ENCODE measurements around the gene ZFAND2B.

DNA sequence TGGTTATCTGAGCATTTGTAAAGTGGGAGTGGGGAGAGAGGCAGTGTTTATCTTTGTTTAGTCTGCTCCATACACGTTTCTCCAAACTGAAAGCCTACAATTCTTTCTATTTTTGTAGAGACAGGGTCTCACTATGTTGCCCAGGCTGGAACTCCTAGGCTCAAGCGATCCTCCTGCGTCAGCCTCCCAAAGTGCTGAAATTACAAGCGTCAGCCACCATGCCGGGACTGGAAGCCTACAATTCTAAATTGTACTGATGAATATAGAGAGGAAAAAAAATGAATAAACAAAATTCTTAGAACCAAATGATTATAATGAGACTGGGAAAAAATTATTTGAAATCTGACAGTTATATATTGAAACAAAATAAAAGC is 1.4 kb upstream of the ZFAND2B start:
- TF ChIP-seq MXI1 (conservative IDR thresholded peaks at IDR 0.05; ENCODE audit: poor library complexity, severe bottlenecking), result no peak
- TF ChIP-seq, protein P1, sequence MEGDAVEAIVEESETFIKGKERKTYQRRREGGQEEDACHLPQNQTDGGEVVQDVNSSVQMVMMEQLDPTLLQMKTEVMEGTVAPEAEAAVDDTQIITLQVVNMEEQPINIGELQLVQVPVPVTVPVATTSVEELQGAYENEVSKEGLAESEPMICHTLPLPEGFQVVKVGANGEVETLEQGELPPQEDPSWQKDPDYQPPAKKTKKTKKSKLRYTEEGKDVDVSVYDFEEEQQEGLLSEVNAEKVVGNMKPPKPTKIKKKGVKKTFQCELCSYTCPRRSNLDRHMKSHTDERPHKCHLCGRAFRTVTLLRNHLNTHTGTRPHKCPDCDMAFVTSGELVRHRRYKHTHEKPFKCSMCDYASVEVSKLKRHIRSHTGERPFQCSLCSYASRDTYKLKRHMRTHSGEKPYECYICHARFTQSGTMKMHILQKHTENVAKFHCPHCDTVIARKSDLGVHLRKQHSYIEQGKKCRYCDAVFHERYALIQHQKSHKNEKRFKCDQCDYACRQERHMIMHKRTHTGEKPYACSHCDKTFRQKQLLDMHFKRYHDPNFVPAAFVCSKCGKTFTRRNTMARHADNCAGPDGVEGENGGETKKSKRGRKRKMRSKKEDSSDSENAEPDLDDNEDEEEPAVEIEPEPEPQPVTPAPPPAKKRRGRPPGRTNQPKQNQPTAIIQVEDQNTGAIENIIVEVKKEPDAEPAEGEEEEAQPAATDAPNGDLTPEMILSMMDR (IDR thresholded peaks at IDR 0.05; ENCODE audit: poor library complexity, severe bottlenecking), result no peak
- TF ChIP-seq POLR2AphosphoS5 (IDR thresholded peaks at IDR 0.05), result no peak
- TF ChIP-seq EZH2 (IDR thresholded peaks at IDR 0.05; ENCODE audit: borderline replicate concordance, insufficient read depth, low read length, poor library complexity, severe bottlenecking), result no peak
- TF ChIP-seq SMC3 (conservative IDR thresholded peaks at IDR 0.05; ENCODE audit: poor library complexity), result no peak
